H1 (cell line): Measurements from ENCODE around the gene TBC1D13. TPM values are rescaled to one million over a fixed set of nuclear protein-coding genes. Genes with fewer than 3 reads are reported as not detected.

Experiments used
- ASH2L ChIP-seq: fragments of 200-600, 300-600 bp; sonication (generic); IDR thresholded peaks from one replicate; pipeline ENCODE4 v1.7.1; 2017; ENCODE audit warnings: low read length
- CHD7 ChIP-seq: fragments of 300-600 bp; sonication (generic); IDR thresholded peaks from 2 replicates; pipeline ENCODE4 v1.7.1; 2012; ENCODE audit warnings: low read length, moderate library complexity, mild to moderate bottlenecking, inconsistent platforms; ENCODE audit not compliant: insufficient replicate concordance
- CREB1 ChIP-seq: IDR thresholded peaks from 2 replicates; pipeline ENCODE4 v1.6.1; 2012; ENCODE audit warnings: inconsistent platforms
- GTF2F1 ChIP-seq: IDR thresholded peaks from 2 replicates; pipeline ENCODE4 v1.6.1; 2012; ENCODE audit warnings: low read depth, low read length, improper control_type of control experiment, borderline replicate concordance
- HDAC6 ChIP-seq: IDR thresholded peaks from one replicate; pipeline ENCODE4 v1.7.1; 2012; ENCODE audit warnings: low read depth, mild to moderate bottlenecking, inconsistent platforms, low read length, moderate library complexity
- PHF8 ChIP-seq: fragments of 200-600 bp; sonication (generic); conservative IDR thresholded peaks from 2 replicates; pipeline ENCODE4 v1.7.1; 2012; ENCODE audit warnings: low read depth, mild to moderate bottlenecking, inconsistent platforms, low read length, moderate library complexity
- POU5F1 ChIP-seq: IDR thresholded peaks from 2 replicates; pipeline ENCODE4 v1.6.1; 2011; ENCODE audit warnings: low read depth, mild to moderate bottlenecking, low read length, moderate library complexity
- TAF1 ChIP-seq: IDR thresholded peaks from 2 replicates; pipeline ENCODE4 v1.6.1; 2011; ENCODE audit warnings: mild to moderate bottlenecking, low read depth, low read length
- TBP ChIP-seq: IDR thresholded peaks from 2 replicates; pipeline ENCODE4 v1.6.1; 2011; ENCODE audit warnings: low read depth, low read length, improper control_type of control experiment
- TCF12 ChIP-seq: IDR thresholded peaks from 2 replicates; pipeline ENCODE4 v1.6.1; 2011; ENCODE audit warnings: low read depth, mild to moderate bottlenecking, low read length
- polyA plus RNA-seq, 7 experiments: library from polyadenylated mRNA; depleted of rRNA in 3 of 7; stranded (reverse) in 5 of 7; unstranded in 2 of 7; fragments of >200 nt in 5 of 7; fragments of 200-250 nt in 2 of 7; gene quantifications; 1 replicate in 5 of 7; 2 replicates in 1 of 7; 4 replicates in 1 of 7; pipeline versions ENCODE4 v1.2.1 to v1.2.3, GENCODE V29; 2011 to 2013; ENCODE audit warnings: missing spikeins in 2 of 7, mixed read lengths in 2 of 7
- total RNA-seq: library from RNA; stranded (reverse); fragmentation: NEBNext Ultra II Directional; extraction: Animal tissue kit (Norgen Biotek cat#: 25700); gene quantifications from 2 replicates; pipeline ENCODE4 v1.2.1, GENCODE V29; 2021

Gene TBC1D13
- total and polyA plus RNA-seq, 2 of the 8 experiments (the other 6 are each of a cell fraction or from before 2014, with no cell fraction given), result 21.3 to 24.7 TPM

- TF ChIP-seq CHD7 (no peak), GTF2F1 (no peak), HDAC6 (no peak), CREB1 (no peak), ASH2L (no peak), TCF12 (no peak), TBP (no peak), TAF1 (no peak), PHF8 (no peak), POU5F1 (no peak)
- TF ChIP-seq, all 59 proteins: peak for 0
These were observed 3.5 kb downstream of the TBC1D13 start (continued) for GRCh38 chr9:128790536-128790935.
